Endothelial cell of umbilical vein (primary cell): ENCODE measurements around the gene CASKIN2. TPM values are rescaled to one million over a fixed set of nuclear protein-coding genes. Genes with fewer than 3 reads are reported as not detected.
A peak's percentile ranks its signal among the peaks of the same experiment; 100 is the strongest.

ENCODE experiments used
- BruUV-seq: library from RNA; stranded (reverse); fragments of 400-500 nt; replicated peaks from 2 replicates; lab custom pipeline; 2021; lab: Mats Ljungman, UMichigan
- CTCF ChIA-PET: fragments of 300-600, 350-600 bp; sonication (Branson Sonifier 250); formaldehyde crosslinking; loops from one replicate; lab custom pipeline; 2021; ENCODE audit warnings: antibody characterized with exemption, inconsistent platforms; lab: Charles Lee
- POLR2A ChIA-PET: fragments of 300-600, 350-600 bp; sonication (Branson Sonifier 250); formaldehyde crosslinking; loops from one replicate; lab custom pipeline; 2021; ENCODE audit warnings: antibody characterized with exemption, inconsistent platforms; lab: Charles Lee
- DNase-seq: peaks from one replicate; pipeline ENCODE4 v3.0.0-alpha.2; 2011; ENCODE audit warnings: low read depth, low spot score
- FAIRE-seq: peaks from 2 replicates; lab custom pipeline; 2011; peaks lifted over from hg19 to GRCh38; lab: Jason Lieb, UNC
- H2AFZ ChIP-seq: 2 replicates; pipeline ENCODE4 v1.6.0; 2012; ENCODE audit warnings: low read depth, low read length, control low read depth, inconsistent platforms
- H3K27ac ChIP-seq: 2 replicates; pipeline ENCODE4 v1.5.1; 2011; ENCODE audit warnings: low read depth, mild to moderate bottlenecking, control low read depth, low read length, moderate library complexity; ENCODE audit not compliant: insufficient read depth
- H3K27me3 ChIP-seq, 2 experiments: 2 replicates each; pipeline versions ENCODE4 v1.6.0 to v1.6.1; 2011; ENCODE audit warnings: low read length in 2 of 2, mixed read lengths in 1 of 2; ENCODE audit not compliant: control insufficient read depth in 2 of 2, insufficient read depth in 2 of 2
- H3K36me3 ChIP-seq, 2 experiments: 2 replicates in 1 of 2; 3 replicates in 1 of 2; pipeline ENCODE4 v1.5.1; 2011; ENCODE audit warnings: low read length in 2 of 2, mild to moderate bottlenecking in 1 of 2, moderate library complexity in 1 of 2; ENCODE audit not compliant: control insufficient read depth in 2 of 2, insufficient read depth in 2 of 2; ENCODE audit errors: extremely low read depth in 1 of 2
- H3K4me1 ChIP-seq: 3 replicates; pipeline ENCODE4 v1.5.1; 2011; ENCODE audit warnings: mild to moderate bottlenecking, low read length; ENCODE audit not compliant: control insufficient read depth, insufficient read depth; ENCODE audit errors: extremely low read depth
- H3K4me2 ChIP-seq: 2 replicates; pipeline ENCODE4 v1.6.1; 2011; ENCODE audit warnings: low read length, control low read depth, mixed read lengths; ENCODE audit not compliant: insufficient read depth
- H3K4me3 ChIP-seq, 3 experiments: fragments of 200-600 bp in 1 of 3; sonication (generic), shearing (Covaris generic) in 1 of 3; replicated peaks in 1 of 3; 2 replicates each; pipeline ENCODE4 v1.5.1; 2011 to 2016; ENCODE audit warnings: control low read depth in 3 of 3, low read length in 3 of 3, mild to moderate bottlenecking in 2 of 3, inconsistent platforms in 1 of 3, low read depth in 1 of 3, moderate library complexity in 1 of 3; ENCODE audit not compliant: insufficient read depth in 1 of 3
- H3K79me2 ChIP-seq: 2 replicates; pipeline ENCODE4 v1.6.0; 2012; ENCODE audit warnings: low read length, inconsistent platforms; ENCODE audit not compliant: control insufficient read depth, insufficient read depth
- H3K9ac ChIP-seq: replicated peaks from 2 replicates; pipeline ENCODE3; 2011; ENCODE audit warnings: low read length, control low read depth; ENCODE audit not compliant: insufficient read depth; ENCODE audit errors: extremely low read depth
- H3K9me1 ChIP-seq: replicated peaks from 3 replicates; pipeline ENCODE4 v1.6.0; 2011; ENCODE audit warnings: mild to moderate bottlenecking, low read length; ENCODE audit not compliant: control insufficient read depth, insufficient read depth; ENCODE audit errors: extremely low read depth
- H3K9me3 ChIP-seq: replicated peaks from 2 replicates; pipeline ENCODE4 v1.5.1; 2012; ENCODE audit warnings: low read length, inconsistent platforms; ENCODE audit not compliant: control insufficient read depth, insufficient read depth
- H4K20me1 ChIP-seq: replicated peaks from 2 replicates; pipeline ENCODE3; 2011; ENCODE audit warnings: mild to moderate bottlenecking, low read length; ENCODE audit not compliant: control insufficient read depth, insufficient read depth; ENCODE audit errors: extremely low read depth
- EZH2 ChIP-seq: IDR thresholded peaks from 2 replicates; pipeline ENCODE4 v1.6.1; 2012; ENCODE audit warnings: borderline replicate concordance, low read depth, mild to moderate bottlenecking, moderate library complexity, low read length, inconsistent platforms; ENCODE audit not compliant: severe bottlenecking
- FOS ChIP-seq: IDR thresholded peaks from 2 replicates; pipeline ENCODE4 v1.6.1; 2011; ENCODE audit warnings: mild to moderate bottlenecking, low read length, moderate library complexity, borderline replicate concordance; ENCODE audit not compliant: insufficient read depth
- GATA2 ChIP-seq: IDR thresholded peaks from 2 replicates; pipeline ENCODE4 v1.7.0; 2011; ENCODE audit warnings: low read depth, mild to moderate bottlenecking, moderate library complexity, mixed read lengths, low read length; ENCODE audit not compliant: insufficient read length, insufficient read depth
- JUN ChIP-seq: IDR thresholded peaks from 2 replicates; pipeline ENCODE4 v1.6.1; 2011; ENCODE audit warnings: borderline replicate concordance, low read depth; ENCODE audit not compliant: insufficient read length, insufficient read depth
- MYC ChIP-seq: IDR thresholded peaks from one replicate; pipeline ENCODE4 v1.6.1; 2011; ENCODE audit warnings: mild to moderate bottlenecking, low read depth, low read length
- POLR2A ChIP-seq: IDR thresholded peaks from 2 replicates; pipeline ENCODE4 v1.6.1; 2012; ENCODE audit warnings: low read depth, mild to moderate bottlenecking, control low read depth, low read length
- POLR2AphosphoS5 ChIP-seq: IDR thresholded peaks from 2 replicates; pipeline ENCODE4 v1.6.1; 2012; ENCODE audit warnings: low read depth, mild to moderate bottlenecking, control low read depth, low read length, moderate library complexity; ENCODE audit not compliant: insufficient read depth
- dilution Hi-C: fragments of 300-500 bp; cut with MboI; formaldehyde crosslinking; loops from one replicate; pipeline ENCODE4 v1.15.0; 2019; ENCODE audit warnings: low sequenced_read_pairs; ENCODE audit not compliant: extremely low pct_ligation_motif_present
- intact Hi-C: fragments of 100-400 bp; cut with micrococcal nuclease; formaldehyde crosslinking; loops from one replicate; pipeline ENCODE4 v1.10.0; 2022
- polyA plus RNA-seq, 4 experiments: library from polyadenylated mRNA; depleted of rRNA in 3 of 4; stranded (reverse) in 3 of 4; unstranded in 1 of 4; fragments of >200 nt; gene quantifications; 2 replicates each; pipeline versions ENCODE4 v1.2.1 to v1.2.3, GENCODE V29; 2011 to 2012; ENCODE audit warnings: missing spikeins in 1 of 4
- total RNA-seq: library from RNA; stranded (reverse); gene quantifications from 2 replicates; pipeline ENCODE4 v1.2.3, GENCODE V29; 2021
- TF ChIP-seq, protein P1 (sequence below): IDR thresholded peaks from 2 replicates; pipeline ENCODE4 v1.6.1; 2011; ENCODE audit not compliant: insufficient read depth, insufficient read length
- TF ChIP-seq, protein P2 (sequence below), 2 donors: IDR thresholded peaks; 1 replicate in 1 of 2; 2 replicates in 1 of 2; pipeline ENCODE4 v1.5.1; 2011; ENCODE audit warnings: low read length in 2 of 2, mild to moderate bottlenecking in 2 of 2, moderate library complexity in 2 of 2, control low read depth in 1 of 2, inconsistent platforms in 1 of 2, low read depth in 1 of 2; ENCODE audit not compliant: insufficient read depth in 1 of 2; ENCODE audit errors: extremely low read depth in 1 of 2

The CASKIN2 gene
- total and polyA plus RNA-seq, 2 donors (not counting 3 experiments of a cell fraction or from before 2014, with no cell fraction given): 13.0 to 37.6 TPM

DNA sequence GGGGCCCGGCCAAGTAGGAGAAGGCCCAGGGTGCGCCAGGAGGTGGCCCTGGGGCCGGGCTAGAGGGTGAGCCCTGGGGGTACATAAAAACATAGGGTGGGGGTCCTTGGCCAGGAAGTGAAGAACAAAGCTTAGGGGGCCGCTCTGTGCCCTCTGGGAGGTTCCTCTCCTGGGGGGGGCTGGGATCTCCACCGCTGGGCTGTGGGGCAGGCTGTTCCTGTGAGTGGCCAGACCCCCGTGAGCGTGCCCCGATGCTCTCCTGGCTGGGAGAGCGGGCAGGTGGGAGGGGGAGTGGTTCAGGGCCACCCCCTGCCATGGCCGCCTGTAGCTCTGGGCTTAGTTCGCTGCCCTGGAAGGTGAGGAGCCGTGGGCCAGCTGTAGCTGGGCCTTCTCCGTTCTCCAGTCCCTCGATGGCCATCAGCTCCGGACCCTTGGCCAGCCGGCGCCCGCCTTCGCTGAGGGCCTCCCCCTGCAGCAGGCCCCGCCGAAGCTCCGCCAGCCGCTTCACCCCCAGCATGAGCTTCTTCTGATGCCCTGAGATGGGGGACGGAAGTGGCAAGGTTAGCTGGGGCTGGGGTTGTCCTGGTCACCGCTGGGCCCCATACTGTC, 12.5 kb downstream of the CASKIN2 start:
- Histone ChIP-seq H3K4me2 (no peak overlapping the region), H3K9ac (no peak overlapping the region), H3K9me3 (no peaks in the 10 kb centered on the region), H2AFZ (no peak overlapping the region), H4K20me1 (no peaks in the 10 kb centered on the region), H3K79me2 (no peaks in the 10 kb centered on the region), H3K27me3 (no peaks in the 10 kb centered on the region), H3K4me1 (peaks cover 3% of the 10 kb centered on the region), H3K9me1 (no peaks in the 10 kb centered on the region), H3K27ac (no peak overlapping the region), H3K4me3 (no peak overlapping the region), H3K36me3 (peaks cover 0 to 36% of the 10 kb centered on the region in 2 experiments)
- dilution Hi-C loops: no loop called here
- TSS peak; percentile 5 for BruUV-seq
- DNase-seq: no peak
- CTCF ChIA-PET: interaction anchor here (1.0 to 2.2 kb wide), 2 partner anchors 14 to 180 kb away, joined by 3 to 7 read pairs; partner anchors contain the start of gene TSEN54
- no peak for FAIRE-seq
- POLR2A ChIA-PET: no interaction called here
- intact Hi-C loops: no loop called here
- no peak for TF ChIP-seq MYC

DNA sequence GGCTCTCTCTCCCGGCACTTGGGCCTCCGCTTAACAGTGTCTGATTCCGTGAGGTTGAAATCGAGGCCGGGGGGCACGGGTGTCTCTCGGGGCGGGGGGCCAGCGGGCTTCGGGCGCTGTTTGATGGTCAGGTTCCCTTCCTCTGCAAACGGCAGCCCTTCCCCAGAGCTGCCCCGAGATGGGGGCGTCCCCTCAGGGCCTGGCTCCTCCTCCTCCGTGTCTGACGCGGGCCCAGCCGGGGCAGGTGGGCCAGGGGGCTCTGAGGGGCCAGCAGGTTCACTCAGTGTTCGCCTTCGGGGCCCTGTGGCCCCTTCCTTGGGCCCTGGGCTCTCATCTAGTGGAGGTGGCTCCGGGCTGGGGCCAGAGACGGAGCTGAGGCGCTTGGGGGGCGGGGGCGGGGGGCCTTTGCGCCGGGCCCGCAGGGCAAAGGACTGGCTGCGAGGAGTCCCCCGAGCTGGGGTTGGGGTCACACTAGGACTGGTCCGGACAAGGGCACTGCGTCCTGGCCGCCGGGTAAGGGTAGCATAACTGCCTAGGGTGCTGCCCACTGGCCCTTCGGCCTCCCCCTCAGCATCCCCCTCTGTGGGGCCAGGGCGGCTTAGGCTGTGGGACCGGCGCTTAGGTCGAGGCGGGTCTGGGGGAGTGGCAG, 13.1 kb downstream of the CASKIN2 start:
- no TSS peak for BruUV-seq
- Histone ChIP-seq H3K4me3 (no peak overlapping the region), H3K9me1 (no peaks in the 10 kb centered on the region), H3K4me1 (peaks cover 3% of the 10 kb centered on the region), H3K27ac (no peak overlapping the region), H2AFZ (no peak overlapping the region), H3K27me3 (no peaks in the 10 kb centered on the region), H3K36me3 (peaks cover 0 to 36% of the 10 kb centered on the region in 2 experiments), H3K9ac (no peak overlapping the region), H3K9me3 (no peaks in the 10 kb centered on the region), H4K20me1 (no peaks in the 10 kb centered on the region), H3K4me2 (no peak overlapping the region), H3K79me2 (no peaks in the 10 kb centered on the region)
- intact Hi-C loops (no loop called here), dilution Hi-C loops (no loop called here)
- no peak for TF ChIP-seq GATA2
- TF ChIP-seq, protein P1, sequence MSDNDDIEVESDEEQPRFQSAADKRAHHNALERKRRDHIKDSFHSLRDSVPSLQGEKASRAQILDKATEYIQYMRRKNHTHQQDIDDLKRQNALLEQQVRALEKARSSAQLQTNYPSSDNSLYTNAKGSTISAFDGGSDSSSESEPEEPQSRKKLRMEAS: no peak
- TF ChIP-seq MYC: no peak
- no peak for TF ChIP-seq JUN
- TF ChIP-seq, protein P2, sequence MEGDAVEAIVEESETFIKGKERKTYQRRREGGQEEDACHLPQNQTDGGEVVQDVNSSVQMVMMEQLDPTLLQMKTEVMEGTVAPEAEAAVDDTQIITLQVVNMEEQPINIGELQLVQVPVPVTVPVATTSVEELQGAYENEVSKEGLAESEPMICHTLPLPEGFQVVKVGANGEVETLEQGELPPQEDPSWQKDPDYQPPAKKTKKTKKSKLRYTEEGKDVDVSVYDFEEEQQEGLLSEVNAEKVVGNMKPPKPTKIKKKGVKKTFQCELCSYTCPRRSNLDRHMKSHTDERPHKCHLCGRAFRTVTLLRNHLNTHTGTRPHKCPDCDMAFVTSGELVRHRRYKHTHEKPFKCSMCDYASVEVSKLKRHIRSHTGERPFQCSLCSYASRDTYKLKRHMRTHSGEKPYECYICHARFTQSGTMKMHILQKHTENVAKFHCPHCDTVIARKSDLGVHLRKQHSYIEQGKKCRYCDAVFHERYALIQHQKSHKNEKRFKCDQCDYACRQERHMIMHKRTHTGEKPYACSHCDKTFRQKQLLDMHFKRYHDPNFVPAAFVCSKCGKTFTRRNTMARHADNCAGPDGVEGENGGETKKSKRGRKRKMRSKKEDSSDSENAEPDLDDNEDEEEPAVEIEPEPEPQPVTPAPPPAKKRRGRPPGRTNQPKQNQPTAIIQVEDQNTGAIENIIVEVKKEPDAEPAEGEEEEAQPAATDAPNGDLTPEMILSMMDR (IDR thresholded peaks at IDR 0.05; ENCODE audit: extremely low read depth in 1 of 2, insufficient read depth in 1 of 2, low read depth in 1 of 2, low read length in 2 of 2): no peak
- TF ChIP-seq POLR2AphosphoS5: no peak
- TF ChIP-seq FOS: no peak
- TF ChIP-seq EZH2: no peak
- no peak for TF ChIP-seq POLR2A
- ChIA-PET POLR2A (no interaction called here), CTCF (interaction anchor here (2.2 kb wide), 1 partner anchor 15 kb away, joined by 7 read pairs; the partner anchor contains the start of gene TSEN54)
- no peak for DNase-seq
- no peak for FAIRE-seq
